Mononuclear cell (primary cell): ENCODE data around the gene B4GALT5. TPM values are rescaled to one million over a fixed set of nuclear protein-coding genes. Genes with fewer than 3 reads are reported as not detected.

Experiments used
- total RNA-seq: library from RNA; depleted of rRNA; stranded (reverse); fragments of >200 nt; gene quantifications from one replicate; pipeline ENCODE4 v1.2.3, GENCODE V29; 2012

Gene B4GALT5
- total RNA-seq, 1 donor, result 16.0 TPM

Other genes with a start within 250 kb of the B4GALT5 start
- gene KCNB1, start 231.2 kb downstream of the B4GALT5 start, total RNA-seq, result under 0.01 TPM
- under 0.01 TPM for gene PTGIS, start 145.7 kb downstream of the B4GALT5 start, total RNA-seq
- gene SLC9A8, start 99.0 kb upstream of the B4GALT5 start, total RNA-seq, result 34.5 TPM
- 6.2 TPM for gene SPATA2, start 201.7 kb upstream of the B4GALT5 start, total RNA-seq
- gene RNF114, start 222.5 kb upstream of the B4GALT5 start, total RNA-seq, result 186 TPM